Right cardiac atrium (tissue), 5 donors: ENCODE results near the gene AP1G2. TPM values are rescaled to one million over a fixed set of nuclear protein-coding genes. Genes with fewer than 3 reads are reported as not detected.
"Not testable (repeated sequence)": the region's sequence is repeated elsewhere in the genome, so short reads cannot be mapped to it uniquely, and the experiment has no call there.

ENCODE experiments used
- ATAC-seq, 2 donors: fragments of 200-7000 bp; cut with Tn5 transposase; one replicate each; pipeline versions ENCODE4 v1.8.0 to v1.9.1; 2020; ENCODE audit warnings: moderate library complexity in 2 of 2, mild to moderate bottlenecking in 1 of 2
- DNase-seq, 3 donors: peaks; one replicate each; pipeline ENCODE4 v3.0.0-alpha.2; 2020
- H3K27ac ChIP-seq: one replicate; pipeline ENCODE4 v1.5.1; 2013; ENCODE audit warnings: mild to moderate bottlenecking, low read length, control low read depth, moderate library complexity
- H3K27me3 ChIP-seq: one replicate; pipeline ENCODE4 v1.6.1; 2013; ENCODE audit not compliant: control insufficient read depth, insufficient read depth
- H3K4me1 ChIP-seq: one replicate; pipeline ENCODE4 v1.6.1; 2013; ENCODE audit warnings: low read length; ENCODE audit not compliant: control insufficient read depth, insufficient read depth
- H3K4me3 ChIP-seq: one replicate; pipeline ENCODE4 v1.5.1; 2013; ENCODE audit warnings: low read length, control low read depth
- H3K9me3 ChIP-seq: one replicate; pipeline ENCODE4 v1.6.1; 2013; ENCODE audit warnings: low read length; ENCODE audit not compliant: control insufficient read depth
- WGBS: extraction: QIAGEN DNeasy Blood & Tissue Kit; methylation state at CpG from one replicate; pipeline ENCODE4 v1.1.7; 2013; 5-methylcytosine and 5-hydroxymethylcytosine counted together
- intact Hi-C, 4 donors: fragments of 100-400 bp; cut with DNase I; formaldehyde crosslinking; loops; one replicate each; pipeline versions ENCODE4 v1.11.0 to v1.14.0; 2022 to 2023
- polyA plus RNA-seq: library from polyadenylated mRNA; stranded (reverse); fragments of 200-250 nt; gene quantifications from one replicate; pipeline ENCODE4 v1.2.3, GENCODE V29; 2013
- total RNA-seq, 4 donors: library from RNA; stranded (reverse); fragmentation: NEBNext Ultra II Directional; extraction: Animal tissue kit (Norgen Biotek cat#: 25700); gene quantifications; one replicate each; pipeline ENCODE4 v1.2.1, GENCODE V29; 2021
- donor health status: healthy with polysubstance abuse.
- donor health status: DM: no; HTN: yes; CAD: no.
- donor health status: DM: no; HTN: no; CAD: no.
- donor health status: DM: no; HTN: yes; CAD: no; lungs with severe emphysema.
- donor health status: DM: yes; HTN: yes; CAD: no.

Gene AP1G2
- total and polyA plus RNA-seq, 5 donors: 12.9 to 17.9 (median 14.0) TPM

GRCh38 chr14:23594191-23594590 lies 26.6 kb upstream of the AP1G2 start:
- 82% methylated on average over 3 of the region's 3 CpGs for WGBS
- intact Hi-C loops, H3K27me3 ChIP-seq, H3K27ac ChIP-seq, DNase-seq, H3K4me3 ChIP-seq, ATAC-seq, H3K4me1 ChIP-seq, H3K9me3 ChIP-seq: not testable (repeated sequence)

DNA sequence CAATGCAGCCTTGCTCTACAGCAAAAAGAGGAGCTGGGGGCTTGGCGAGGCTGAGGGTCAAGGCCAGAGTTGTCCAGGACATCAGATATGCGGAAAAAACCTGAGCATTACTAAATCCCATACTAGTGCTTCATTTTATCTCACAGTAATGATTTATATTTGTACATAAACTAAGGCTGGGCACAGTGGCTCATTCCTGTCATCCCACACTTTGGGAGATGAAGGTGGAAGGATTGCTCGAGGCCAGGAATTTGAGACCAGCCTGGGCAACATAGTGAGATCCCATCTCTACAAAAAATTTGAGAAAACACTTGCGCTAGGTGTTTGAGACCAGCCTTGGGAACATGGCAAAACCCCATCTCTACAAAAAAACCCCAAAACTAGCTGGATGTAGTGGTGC lies 22.6 kb upstream of the AP1G2 start:
- intact Hi-C loops: no loop called here
- Histone ChIP-seq H3K4me3 (no peak overlapping the region), H3K27ac (no peak overlapping the region), H3K9me3 (no peaks in the 10 kb centered on the region), H3K4me1 (no peaks in the 10 kb centered on the region), H3K27me3 (no peaks in the 10 kb centered on the region)
- ATAC-seq (no peak), DNase-seq (no peak)
- WGBS: 88% methylated on average over 4 of the region's 4 CpGs

DNA sequence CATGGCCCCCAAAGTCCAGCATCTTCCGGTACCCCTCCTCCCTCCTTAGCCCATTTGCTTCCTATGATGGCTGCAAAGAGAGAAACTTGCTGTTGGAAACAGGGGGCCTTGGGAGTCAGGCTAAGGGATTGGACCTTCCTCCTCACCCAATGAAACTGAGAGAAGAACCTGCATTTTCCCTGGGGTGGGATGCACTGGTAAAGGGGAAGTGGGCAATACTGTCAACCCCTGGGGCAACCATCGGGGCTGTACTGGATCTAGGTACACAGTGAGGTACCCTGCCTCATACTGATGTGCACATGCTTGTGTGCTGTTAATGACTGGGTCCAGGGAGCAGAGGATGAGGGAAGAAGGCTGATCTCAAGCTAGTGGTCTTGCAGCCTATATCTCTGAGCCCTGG lies 22.0 kb upstream of the AP1G2 start:
- Histone ChIP-seq H3K9me3 (no peaks in the 10 kb centered on the region), H3K4me1 (no peaks in the 10 kb centered on the region), H3K27me3 (no peaks in the 10 kb centered on the region), H3K4me3 (no peak overlapping the region), H3K27ac (no peak overlapping the region)
- DNase-seq (no peak), ATAC-seq (peak; percentile 26 to 34)
- 92% methylated on average over 2 of the region's 2 CpGs for WGBS
- intact Hi-C loops: no loop called here

- 10% methylated on average over 5 of the region's 5 CpGs for WGBS
Observed at GRCh38 chr14:23588884-23589598, 21.4 kb upstream of the AP1G2 start.

DNA sequence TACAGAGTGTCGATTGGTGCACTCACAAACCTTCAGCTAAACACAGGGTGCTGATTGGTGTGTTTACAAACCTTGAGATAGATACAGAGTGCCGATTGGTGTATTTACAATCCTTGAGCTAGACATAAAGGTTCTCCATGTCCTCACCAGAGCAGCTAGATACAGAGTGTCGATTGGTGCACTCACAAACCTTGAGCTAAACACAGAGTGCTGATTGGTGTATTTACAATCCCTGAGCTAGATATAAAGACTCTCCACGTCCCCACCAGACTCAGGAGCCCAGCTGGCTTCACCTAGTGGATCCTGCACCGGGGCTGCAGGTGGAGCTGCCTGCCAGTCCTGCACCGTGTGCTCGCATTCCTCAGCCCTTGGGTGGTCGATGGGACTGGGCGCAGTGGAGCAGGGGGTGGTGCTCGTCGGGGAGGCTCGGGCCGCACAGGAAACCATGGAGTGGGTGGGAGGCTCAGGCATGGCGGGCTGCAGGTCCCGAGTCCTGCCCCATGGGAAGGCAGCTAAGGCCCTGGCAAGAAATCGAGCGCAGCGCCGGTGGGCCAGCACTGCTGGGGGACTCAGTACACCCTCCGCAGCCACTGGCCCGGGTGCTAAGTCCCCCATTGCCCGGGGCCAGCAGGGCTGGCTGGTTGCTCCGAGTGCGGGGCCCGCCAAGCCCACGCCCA lies 17.1 kb upstream of the AP1G2 start:
- H3K4me1 ChIP-seq, DNase-seq, H3K27me3 ChIP-seq, ATAC-seq, H3K9me3 ChIP-seq, intact Hi-C loops, H3K27ac ChIP-seq, H3K4me3 ChIP-seq: not testable (repeated sequence)
- 90% methylated on average over 25 of the region's 26 CpGs for WGBS

More at GRCh38 chr14:23588884-23589598, 21.4 kb upstream of the AP1G2 start:
- no peaks in the 10 kb centered on the region for H3K9me3 ChIP-seq
- DNase-seq: peak; percentile 84 to 95 (median 93)
- intact Hi-C loops: no loop called here
- H3K4me1 ChIP-seq: no peaks in the 10 kb centered on the region
- no peak overlapping the region for H3K27ac ChIP-seq
- H3K4me3 ChIP-seq: no peak overlapping the region
- peak; percentile 90 to 94 for ATAC-seq
- H3K27me3 ChIP-seq: no peaks in the 10 kb centered on the region

DNA sequence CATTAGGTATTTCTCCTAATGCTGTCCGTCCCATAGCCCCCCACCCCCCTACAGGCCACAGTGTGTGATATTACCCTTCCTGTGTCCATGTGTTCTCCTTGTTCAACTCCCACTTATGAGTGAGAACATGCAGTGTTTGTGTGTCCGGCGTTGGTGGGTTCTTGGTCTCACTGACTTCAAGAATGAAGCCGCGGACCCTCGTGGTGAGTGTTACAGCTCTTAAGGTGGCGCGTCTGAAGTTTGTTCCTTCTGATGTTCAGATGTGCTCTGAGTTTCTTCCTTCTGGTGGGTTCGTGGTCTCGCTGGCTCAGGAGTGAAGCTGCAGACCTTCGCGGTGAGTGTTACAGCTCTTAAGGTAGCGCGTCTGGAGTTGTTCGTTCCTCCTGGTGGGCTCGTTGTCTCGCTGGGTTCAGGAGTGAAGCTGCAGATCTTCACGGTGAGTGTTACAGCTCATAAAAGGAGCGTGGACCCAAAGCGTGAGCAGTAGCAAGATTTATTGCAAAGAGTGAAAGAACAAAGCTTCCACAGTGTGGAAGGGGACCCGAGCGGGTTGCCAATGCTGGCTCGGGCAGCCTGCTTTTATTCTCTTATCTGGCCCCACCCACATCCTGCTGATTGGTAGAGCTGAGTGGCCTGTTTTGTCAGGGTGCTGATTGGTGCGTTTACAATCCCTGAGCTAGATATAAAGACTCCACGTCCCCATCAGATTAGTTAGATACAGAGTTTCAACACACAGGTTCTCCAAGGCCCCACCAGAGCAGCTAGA lies 16.4 kb upstream of the AP1G2 start:
- H3K4me3 ChIP-seq, H3K9me3 ChIP-seq, H3K27me3 ChIP-seq, intact Hi-C loops, ATAC-seq, H3K4me1 ChIP-seq, H3K27ac ChIP-seq, DNase-seq: not testable (repeated sequence)
- 81% methylated on average over 24 of the region's 25 CpGs for WGBS

DNA sequence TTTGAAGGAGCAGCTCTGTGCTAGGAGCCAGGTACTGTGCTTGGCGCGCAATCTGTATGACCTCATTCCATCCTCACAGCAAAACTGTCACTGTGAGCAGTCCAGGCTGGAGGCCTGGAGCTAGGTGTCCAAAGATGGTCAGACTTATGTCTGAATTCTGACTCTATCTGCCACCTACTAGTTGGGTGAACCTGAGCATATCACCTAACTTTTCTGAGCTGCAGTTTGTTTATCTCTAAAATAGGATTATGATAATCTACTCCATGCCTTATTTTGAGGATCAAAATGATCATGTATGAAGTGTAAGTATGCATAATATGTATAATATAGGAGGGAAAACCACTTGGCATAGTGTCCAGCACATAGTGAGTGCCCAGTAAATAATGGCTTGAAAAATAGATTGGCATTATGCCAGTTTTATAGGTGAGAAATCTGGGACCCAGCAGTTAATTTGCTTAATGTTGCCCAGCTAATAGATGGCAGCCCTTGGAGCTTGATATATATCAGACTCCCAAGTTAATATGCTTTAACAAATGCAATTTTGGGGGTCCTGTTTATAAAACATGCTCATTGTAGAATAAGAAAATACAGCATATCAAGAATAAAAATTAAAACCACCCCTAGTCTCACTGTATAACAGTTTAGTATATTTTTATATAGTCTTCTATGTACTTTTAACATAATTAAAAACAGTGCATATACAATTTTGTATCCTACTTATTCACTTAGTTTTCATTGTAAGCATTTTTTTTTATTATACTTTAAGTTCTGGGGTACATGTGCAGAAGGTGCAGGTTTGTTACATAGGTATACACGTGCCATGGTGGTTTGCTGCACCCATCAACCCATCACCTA lies 15.5 kb upstream of the AP1G2 start:
- H3K9me3 ChIP-seq: no peaks in the 10 kb centered on the region
- no peak for DNase-seq
- 73% methylated on average over 3 of the region's 3 CpGs for WGBS
- no peak overlapping the region for H3K27ac ChIP-seq
- intact Hi-C loops: no loop called here
- H3K4me3 ChIP-seq: no peak overlapping the region
- H3K4me1 ChIP-seq: no peaks in the 10 kb centered on the region
- no peak for ATAC-seq
- no peaks in the 10 kb centered on the region for H3K27me3 ChIP-seq

- intact Hi-C loops: no loop called here
- H3K9me3 ChIP-seq: no peaks in the 10 kb centered on the region
- no peaks in the 10 kb centered on the region for H3K4me1 ChIP-seq
- DNase-seq (no peak), ATAC-seq (no peak)
- H3K27me3 ChIP-seq: no peaks in the 10 kb centered on the region
- 95% methylated on average over 6 of the region's 8 CpGs for WGBS
- no peak overlapping the region for H3K27ac ChIP-seq
- no peak overlapping the region for H3K4me3 ChIP-seq
Observed at GRCh38 chr14:23580948-23581281, 13.3 kb upstream of the AP1G2 start.

- Histone ChIP-seq H3K9me3 (no peaks in the 10 kb centered on the region), H3K27me3 (no peaks in the 10 kb centered on the region), H3K4me3 (no peak overlapping the region), H3K27ac (no peak overlapping the region), H3K4me1 (no peaks in the 10 kb centered on the region)
- DNase-seq (no peak), ATAC-seq (no peak)
- intact Hi-C loops: no loop called here
- WGBS: 89% methylated on average over 24 of the region's 24 CpGs
Observed at GRCh38 chr14:23580152-23580926, 12.7 kb upstream of the AP1G2 start.

DNA sequence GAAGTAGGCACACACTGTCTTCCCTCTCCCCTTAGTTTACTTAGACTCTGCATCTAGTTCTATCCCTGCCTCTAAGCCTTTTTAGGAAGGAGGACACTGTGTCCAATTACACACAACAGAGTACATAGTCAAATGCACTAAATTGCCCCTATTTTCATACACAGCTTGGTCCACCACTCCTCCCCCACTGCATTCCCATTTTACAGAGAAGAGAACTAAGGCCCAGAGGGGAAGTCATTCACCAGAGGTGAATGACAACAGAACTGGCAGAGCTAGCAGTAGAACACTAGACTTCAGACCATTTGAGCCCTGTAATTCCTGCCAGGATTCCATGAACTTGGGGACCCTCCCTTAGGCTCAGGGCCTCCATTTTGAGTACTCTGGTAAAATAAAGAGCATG lies 12.1 kb upstream of the AP1G2 start:
- Histone ChIP-seq H3K27me3 (no peaks in the 10 kb centered on the region), H3K4me3 (no peak overlapping the region), H3K9me3 (no peaks in the 10 kb centered on the region), H3K4me1 (no peaks in the 10 kb centered on the region), H3K27ac (no peak overlapping the region)
- intact Hi-C loops: no loop called here
- no peak for ATAC-seq
- no peak for DNase-seq
